Measurements from ENCODE around the gene LRRC46.

Gene LRRC46

GRCh38 chr17:47834756-47835155 lies 3.3 kb downstream of the LRRC46 start:
- no peak for DNase-seq

DNA sequence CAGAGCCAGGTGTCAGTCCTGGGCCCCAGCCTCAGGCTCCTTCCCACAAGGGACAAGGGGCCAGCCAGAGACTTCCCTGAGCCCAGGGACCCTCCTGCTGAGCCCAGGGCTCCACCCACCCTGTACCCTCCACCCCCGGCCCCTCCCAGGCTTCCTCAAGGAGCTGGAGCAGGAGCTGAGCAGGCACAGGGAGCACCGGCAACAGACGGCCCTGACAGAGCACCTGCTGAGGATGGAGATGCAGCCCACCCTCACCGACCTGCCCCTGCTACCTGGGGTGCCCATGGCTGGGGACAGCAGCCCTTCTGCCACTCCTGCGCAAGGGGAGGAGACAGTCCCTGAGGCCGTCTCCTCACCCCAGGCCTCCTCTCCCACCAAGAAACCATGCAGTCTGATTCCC lies 5.1 kb downstream of the LRRC46 start:
- DNase-seq: no peak

DNA sequence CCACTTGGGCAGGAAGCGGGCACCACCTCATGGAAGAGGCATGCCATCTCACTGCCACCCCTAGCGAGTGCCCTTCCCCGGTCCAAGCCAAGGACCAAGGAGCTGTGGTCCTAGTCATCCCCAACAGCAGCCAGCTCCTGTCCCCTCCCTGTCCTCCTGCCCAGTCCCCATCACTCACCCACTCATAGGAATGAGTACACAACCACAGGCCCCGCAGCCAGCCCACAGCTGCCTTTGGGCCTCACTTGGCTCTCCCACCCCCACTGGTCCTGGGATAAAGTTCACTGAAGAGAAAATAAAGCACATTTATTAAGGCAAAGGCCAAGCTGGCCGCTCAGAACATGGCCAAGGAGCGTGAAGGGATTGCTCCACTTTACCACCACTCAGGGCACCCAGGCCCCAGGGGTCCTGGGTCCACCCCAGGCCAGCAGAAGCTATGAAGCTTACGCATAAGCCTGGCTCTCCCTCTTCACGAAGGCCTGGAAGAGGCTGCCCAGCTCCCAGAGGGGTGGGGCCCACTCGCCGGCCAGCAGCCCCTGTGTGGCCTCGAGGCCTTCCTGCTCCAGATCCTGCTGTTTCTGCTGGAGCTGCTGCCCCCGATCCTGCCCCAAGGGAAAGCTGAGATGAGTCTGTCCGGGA lies 6.0 kb downstream of the LRRC46 start:
- DNase-seq: no peak

GRCh38 chr17:47838636-47839035 lies 7.2 kb downstream of the LRRC46 start:
- no peak for DNase-seq

DNA sequence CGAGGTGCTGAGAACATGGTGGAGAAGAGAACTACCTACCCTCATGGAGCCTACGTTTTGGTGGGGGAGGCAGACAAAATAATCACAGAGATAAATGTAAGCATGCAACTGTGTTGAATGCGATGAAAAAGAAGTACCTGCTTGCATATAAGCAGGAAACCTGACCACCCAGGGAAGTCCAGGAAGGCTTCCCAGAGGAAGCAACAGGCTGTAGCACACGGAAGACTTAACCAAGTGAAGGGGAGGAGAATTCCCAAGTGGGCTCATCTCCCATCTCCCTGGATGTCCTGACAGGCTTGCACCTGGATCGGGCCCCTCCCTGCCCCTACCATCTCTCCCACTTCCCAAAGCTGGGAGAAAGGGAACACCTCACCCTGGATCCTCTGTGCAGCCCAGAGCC lies 7.6 kb downstream of the LRRC46 start:
- DNase-seq: no peak

- no peak for DNase-seq
Measured at GRCh38 chr17:47840001-47840741, 8.7 kb downstream of the LRRC46 start.

- DNase-seq: peak; percentile 58
Measured at GRCh38 chr17:47840742-47841487, 9.4 kb downstream of the LRRC46 start, which contains the start of gene SCRN2. TSS of gene SCRN2 (minus strand) at chr17:47841273. CDS start at chr17:47840843, 430 bp downstream.

DNA sequence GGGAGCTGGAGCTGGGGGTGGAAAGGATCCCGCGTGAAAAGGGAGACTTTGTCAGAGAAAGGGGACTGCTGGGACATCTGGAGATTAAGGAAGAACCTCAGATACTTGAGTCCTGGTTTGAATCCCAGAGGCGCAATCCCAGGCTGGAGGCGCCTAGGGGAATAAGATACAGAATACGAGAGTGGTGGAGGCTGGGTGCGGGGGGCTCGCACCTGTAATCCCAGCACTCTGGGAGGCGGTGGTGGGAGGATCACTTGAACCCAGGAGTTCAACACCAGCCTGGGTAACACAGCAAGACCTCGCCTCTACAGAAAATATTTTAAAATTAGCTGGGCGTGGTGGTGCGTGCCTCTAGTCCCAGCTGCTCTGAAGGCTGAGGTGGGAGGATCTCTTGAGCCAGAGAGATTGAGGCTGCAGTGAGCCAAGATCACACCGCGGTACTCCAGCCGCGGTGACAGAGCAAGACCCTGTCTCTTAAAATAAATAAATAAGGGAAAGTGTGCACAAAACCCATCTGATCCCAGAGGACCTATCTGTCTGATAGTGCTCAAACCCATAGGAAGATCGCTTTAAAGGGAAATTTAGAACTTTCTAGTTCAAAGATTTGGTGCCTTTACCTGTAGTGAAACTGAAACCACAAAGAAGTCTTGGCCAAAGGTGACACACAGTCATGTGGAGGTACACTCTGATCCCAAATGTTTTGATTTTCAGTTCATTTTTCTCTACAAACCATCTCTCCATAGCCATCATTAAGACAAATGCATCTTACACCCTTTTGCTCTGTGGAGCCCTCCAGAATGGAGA lies 10.2 kb downstream of the LRRC46 start:
- no peak for DNase-seq

GRCh38 chr17:47843391-47843730 lies 11.9 kb downstream of the LRRC46 start:
- no peak for DNase-seq

DNA sequence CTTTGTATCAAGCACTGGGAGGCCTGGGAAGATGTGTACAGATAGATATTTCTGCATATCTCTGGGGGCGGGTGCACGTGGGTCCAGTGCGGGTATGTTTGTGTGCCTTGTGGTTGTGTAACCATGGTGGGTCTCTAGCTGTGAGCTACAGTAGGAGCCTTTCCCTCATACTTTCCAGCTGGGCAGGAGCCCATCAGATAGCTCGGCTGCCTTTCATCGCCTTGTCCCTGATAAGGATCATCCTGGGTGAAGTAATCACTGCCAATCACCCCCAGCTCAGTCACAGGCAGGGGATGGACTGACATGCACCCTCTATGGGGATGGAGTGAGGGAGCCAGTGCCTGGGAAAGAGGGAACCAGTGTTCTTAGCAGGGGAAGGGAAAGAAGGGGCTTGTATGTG lies 12.8 kb downstream of the LRRC46 start:
- DNase-seq: no peak

DNA sequence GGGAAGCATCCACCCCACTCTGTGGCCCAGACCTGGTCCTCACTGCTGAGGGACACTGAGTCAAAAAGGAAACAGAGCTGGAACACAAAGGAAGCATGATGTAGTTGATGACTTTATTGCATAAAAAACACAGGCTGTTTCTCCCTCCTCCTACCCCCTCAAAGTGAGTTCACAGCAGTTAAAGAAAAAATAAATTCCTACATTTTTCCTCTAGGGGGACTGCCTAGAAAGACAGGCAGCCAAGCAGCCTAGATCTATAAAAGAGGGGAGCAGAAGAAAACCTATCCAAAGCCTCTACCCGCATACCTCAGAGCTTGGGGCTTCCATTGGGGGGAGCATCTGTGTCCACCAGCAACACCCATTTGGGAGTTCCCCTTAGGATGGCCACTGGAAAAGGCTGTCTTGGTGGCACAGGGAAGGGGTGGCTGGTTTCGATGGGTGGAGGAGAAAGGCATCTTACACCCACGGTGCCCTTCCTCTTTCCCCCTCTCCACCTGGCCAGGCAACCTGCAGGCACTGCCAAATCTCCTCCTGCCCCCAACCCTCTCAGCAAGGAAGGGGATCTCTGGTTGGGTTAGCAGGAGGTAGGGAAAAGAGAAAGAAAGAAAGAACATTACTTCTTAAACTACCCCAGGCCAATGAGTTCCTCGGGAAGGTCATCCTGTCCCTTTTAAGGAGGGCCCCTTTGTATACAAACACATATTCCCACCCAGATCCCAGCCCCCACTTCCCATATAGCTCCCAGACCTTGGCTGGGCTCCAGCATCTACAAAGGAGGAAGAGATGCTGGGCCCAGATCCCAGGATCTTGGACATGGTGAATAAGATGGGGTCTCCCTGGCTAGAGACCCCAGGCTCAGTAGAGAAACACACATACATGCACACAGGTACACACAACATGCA lies 13.6 kb downstream of the LRRC46 start:
- DNase-seq: no peak

- no peak for DNase-seq
Measured at GRCh38 chr17:47845716-47846075, 14.2 kb downstream of the LRRC46 start.

GRCh38 chr17:47846716-47847340 lies 15.4 kb downstream of the LRRC46 start:
- DNase-seq: no peak

- DNase-seq: no peak
Measured at GRCh38 chr17:47847341-47848197, 16.1 kb downstream of the LRRC46 start.

DNA sequence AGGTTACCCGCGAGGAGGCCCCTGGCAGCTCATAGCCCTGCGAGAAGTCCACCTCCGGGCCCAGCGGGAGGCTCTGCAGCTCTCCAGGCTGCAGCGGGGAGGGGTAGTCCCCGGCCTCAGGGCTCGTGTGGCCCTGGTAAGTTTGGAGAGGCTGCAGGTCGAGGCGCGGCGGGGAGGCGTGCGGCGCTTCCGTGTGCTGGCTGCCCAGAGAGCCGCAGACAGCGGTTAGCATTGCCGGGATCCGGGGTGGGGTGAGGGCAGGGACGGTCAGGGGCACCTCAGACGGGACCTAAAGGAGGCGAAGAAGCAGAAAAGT lies 16.7 kb downstream of the LRRC46 start:
- no peak for DNase-seq

DNA sequence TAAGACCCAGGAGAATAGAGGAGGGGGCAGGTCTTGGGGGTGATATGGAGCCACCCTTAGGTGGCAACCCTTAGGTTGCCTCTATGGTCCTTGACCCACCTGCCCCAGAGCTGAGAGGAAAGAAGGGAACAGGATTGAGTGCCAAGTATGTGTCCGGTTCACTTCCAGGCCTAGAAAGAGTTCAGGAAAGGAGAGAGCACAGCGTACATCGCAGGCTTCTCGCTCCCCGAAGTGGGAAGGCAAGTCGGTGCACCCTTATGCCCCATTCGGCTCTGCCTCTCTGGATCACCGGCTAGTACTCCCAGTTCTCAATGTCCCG lies 18.9 kb downstream of the LRRC46 start:
- DNase-seq: no peak

DNA sequence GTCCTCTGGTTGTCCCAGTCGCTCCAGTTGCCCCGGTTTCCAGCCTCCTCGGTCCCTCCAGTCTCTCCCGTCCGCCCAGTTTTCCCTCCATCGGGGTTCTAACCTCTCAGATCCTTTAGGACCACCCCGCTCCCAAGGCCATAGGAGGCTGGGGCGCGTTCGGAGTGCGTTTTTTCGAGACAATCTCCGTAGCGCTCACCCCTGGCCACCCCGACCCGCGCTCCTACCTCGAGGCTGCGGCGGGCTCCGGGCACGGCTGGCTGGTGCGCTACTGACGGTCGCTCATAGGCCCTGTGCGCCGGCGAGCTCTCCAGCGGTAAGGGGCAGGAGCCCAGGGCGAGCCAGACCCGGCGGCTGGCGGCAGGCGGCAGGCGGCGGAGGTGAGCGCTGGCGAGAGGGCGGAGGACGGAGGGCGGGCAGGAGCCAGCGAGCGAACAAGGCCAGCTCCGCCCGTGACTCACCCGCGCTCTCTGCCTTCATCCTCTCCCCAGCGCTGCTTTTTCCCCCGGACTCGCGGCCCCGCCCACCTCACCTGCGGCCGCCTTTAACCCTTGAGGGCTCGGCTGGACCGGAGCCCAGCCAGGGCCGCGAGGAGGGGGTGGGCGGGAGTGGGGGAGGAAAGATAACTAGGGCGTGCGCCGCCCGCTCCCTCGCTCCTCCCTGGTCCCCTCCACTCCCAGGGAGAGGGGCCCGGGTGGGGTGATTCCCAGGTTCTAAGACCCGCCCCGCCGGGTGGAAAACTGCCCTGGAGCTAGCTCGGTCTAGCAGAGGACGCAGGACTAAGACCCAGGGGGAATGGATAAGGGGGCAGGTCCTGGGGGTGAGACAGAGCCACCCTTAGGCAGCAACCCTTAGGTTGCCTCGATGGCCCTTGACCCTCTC lies 19.5 kb downstream of the LRRC46 start, which contains the start of gene SP6:
Gene SP6, minus strand, starts transcription at position 472 of the 882 bp plus-strand sequence. CDS start 2,734 bp downstream, outside the sequence.
- DNase-seq: no peak

DNA sequence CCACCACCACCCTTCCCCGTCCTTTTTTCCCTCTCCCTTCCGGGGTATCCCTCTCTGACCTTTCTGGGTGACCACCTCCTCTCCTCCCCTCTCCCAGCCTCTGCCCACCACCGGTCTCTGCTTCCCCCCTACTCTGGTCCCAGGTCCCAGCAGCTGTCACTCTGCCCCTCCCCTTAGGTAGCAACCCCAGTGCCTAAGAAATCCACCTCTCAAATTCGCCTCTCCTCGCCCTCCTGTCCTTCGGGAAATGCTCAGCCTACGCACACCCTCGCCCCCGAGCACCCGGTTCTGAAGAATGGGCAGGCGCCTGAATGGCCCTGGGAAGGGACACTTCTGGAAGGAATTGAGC lies 20.3 kb downstream of the LRRC46 start:
- DNase-seq: no peak

- no peak for DNase-seq
Measured at GRCh38 chr17:47852113-47852949, 20.9 kb downstream of the LRRC46 start.

All from NCI-H446 treated with DMSO at 0.1 percent for 48 hours (cell line).